HT-29 (cell line): ENCODE results near the gene ZC3H7B. TPM values are rescaled to one million over a fixed set of nuclear protein-coding genes. Genes with fewer than 3 reads are reported as not detected.
"Not testable (repeated sequence)": the region's sequence is repeated elsewhere in the genome, so short reads cannot be mapped to it uniquely, and the experiment has no call there.

ENCODE experiments used
- DNase-seq: peaks from one replicate; pipeline ENCODE4 v3.0.0-alpha.2; 2015; ENCODE audit warnings: low spot score
- total RNA-seq: library from RNA; depleted of rRNA; stranded (reverse); fragments of >200 nt; shearing (Covaris generic); gene quantifications from 2 replicates; pipeline ENCODE4 v1.2.3, GENCODE V29; 2014

The ZC3H7B gene
- total RNA-seq, 1 experiment from 2014 or later = 40.9 TPM

- DNase-seq = no peak
Observed at GRCh38 chr22:41286639-41287091, 14.7 kb upstream of the ZC3H7B start.

- peak; percentile 83 for DNase-seq
Observed at GRCh38 chr22:41288245-41288946, 12.9 kb upstream of the ZC3H7B start.

- DNase-seq = no peak
Observed at GRCh38 chr22:41289671-41290070, 11.7 kb upstream of the ZC3H7B start.

GRCh38 chr22:41290262-41291221 is 10.8 kb upstream of the ZC3H7B start:
- DNase-seq = no peak

GRCh38 chr22:41294816-41295215 is 6.5 kb upstream of the ZC3H7B start:
- DNase-seq = not testable (repeated sequence)

GRCh38 chr22:41296826-41297667 is 4.3 kb upstream of the ZC3H7B start:
- no peak for DNase-seq

GRCh38 chr22:41300661-41301060 is 664 bp upstream of the ZC3H7B start:
- peak; percentile 20 for DNase-seq

- DNase-seq = no peak
Observed at GRCh38 chr22:41302021-41302767, 869 bp downstream of the ZC3H7B start.

GRCh38 chr22:41302811-41303210 is 1.5 kb downstream of the ZC3H7B start:
- no peak for DNase-seq

- DNase-seq = no peak
Observed at GRCh38 chr22:41305646-41306045, 4.3 kb downstream of the ZC3H7B start.

GRCh38 chr22:41308054-41308453 is 6.7 kb downstream of the ZC3H7B start:
- DNase-seq = no peak

- no peak for DNase-seq
Observed at GRCh38 chr22:41308544-41308947, 7.2 kb downstream of the ZC3H7B start.

- no peak for DNase-seq
Observed at GRCh38 chr22:41310336-41310735, 9.0 kb downstream of the ZC3H7B start.

GRCh38 chr22:41311487-41311886 is 10.2 kb downstream of the ZC3H7B start:
- no peak for DNase-seq

GRCh38 chr22:41314821-41315220 is 13.5 kb downstream of the ZC3H7B start:
- DNase-seq = no peak

- no peak for DNase-seq
Observed at GRCh38 chr22:41315586-41315985, 14.3 kb downstream of the ZC3H7B start.

GRCh38 chr22:41320416-41321240 is 19.3 kb downstream of the ZC3H7B start:
- no peak for DNase-seq

- DNase-seq = no peak
Observed at GRCh38 chr22:41324821-41325528, 23.6 kb downstream of the ZC3H7B start.

GRCh38 chr22:41327124-41327523 is 25.8 kb downstream of the ZC3H7B start:
- DNase-seq = no peak
